ENCODE results near the gene ADAMTSL1.

GRCh38 chr9:18796696-18797270, 322.8 kb downstream of the ADAMTSL1 start:
- TF ChIP-seq, protein P1, sequence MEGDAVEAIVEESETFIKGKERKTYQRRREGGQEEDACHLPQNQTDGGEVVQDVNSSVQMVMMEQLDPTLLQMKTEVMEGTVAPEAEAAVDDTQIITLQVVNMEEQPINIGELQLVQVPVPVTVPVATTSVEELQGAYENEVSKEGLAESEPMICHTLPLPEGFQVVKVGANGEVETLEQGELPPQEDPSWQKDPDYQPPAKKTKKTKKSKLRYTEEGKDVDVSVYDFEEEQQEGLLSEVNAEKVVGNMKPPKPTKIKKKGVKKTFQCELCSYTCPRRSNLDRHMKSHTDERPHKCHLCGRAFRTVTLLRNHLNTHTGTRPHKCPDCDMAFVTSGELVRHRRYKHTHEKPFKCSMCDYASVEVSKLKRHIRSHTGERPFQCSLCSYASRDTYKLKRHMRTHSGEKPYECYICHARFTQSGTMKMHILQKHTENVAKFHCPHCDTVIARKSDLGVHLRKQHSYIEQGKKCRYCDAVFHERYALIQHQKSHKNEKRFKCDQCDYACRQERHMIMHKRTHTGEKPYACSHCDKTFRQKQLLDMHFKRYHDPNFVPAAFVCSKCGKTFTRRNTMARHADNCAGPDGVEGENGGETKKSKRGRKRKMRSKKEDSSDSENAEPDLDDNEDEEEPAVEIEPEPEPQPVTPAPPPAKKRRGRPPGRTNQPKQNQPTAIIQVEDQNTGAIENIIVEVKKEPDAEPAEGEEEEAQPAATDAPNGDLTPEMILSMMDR (IDR thresholded peaks at IDR 0.05): no peak
- TF ChIP-seq TEAD4 (CRISPR knock-in tag; IDR thresholded peaks at IDR 0.05) (no peak), ZNF263 (CRISPR knock-in tag; IDR thresholded peaks at IDR 0.05; ENCODE audit: low read depth) (no peak), NFE2L1 (CRISPR knock-in tag; IDR thresholded peaks at IDR 0.05) (no peak), IRF2 (CRISPR knock-in tag; IDR thresholded peaks at IDR 0.05; ENCODE audit: borderline replicate concordance, low read depth) (no peak)
- TF ChIP-seq, protein P2, sequence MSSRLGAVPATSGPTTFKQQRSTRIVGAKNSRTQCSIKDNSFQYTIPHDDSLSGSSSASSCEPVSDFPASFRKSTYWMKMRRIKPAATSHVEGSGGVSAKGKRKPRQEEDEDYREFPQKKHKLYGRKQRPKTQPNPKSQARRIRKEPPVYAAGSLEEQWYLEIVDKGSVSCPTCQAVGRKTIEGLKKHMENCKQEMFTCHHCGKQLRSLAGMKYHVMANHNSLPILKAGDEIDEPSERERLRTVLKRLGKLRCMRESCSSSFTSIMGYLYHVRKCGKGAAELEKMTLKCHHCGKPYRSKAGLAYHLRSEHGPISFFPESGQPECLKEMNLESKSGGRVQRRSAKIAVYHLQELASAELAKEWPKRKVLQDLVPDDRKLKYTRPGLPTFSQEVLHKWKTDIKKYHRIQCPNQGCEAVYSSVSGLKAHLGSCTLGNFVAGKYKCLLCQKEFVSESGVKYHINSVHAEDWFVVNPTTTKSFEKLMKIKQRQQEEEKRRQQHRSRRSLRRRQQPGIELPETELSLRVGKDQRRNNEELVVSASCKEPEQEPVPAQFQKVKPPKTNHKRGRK (CRISPR knock-in tag; IDR thresholded peaks at IDR 0.05; ENCODE audit: borderline replicate concordance): no peak
- TF ChIP-seq, protein P3, sequence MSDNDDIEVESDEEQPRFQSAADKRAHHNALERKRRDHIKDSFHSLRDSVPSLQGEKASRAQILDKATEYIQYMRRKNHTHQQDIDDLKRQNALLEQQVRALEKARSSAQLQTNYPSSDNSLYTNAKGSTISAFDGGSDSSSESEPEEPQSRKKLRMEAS (CRISPR knock-in tag; IDR thresholded peaks at IDR 0.05): no peak
- TF ChIP-seq, protein P4, sequence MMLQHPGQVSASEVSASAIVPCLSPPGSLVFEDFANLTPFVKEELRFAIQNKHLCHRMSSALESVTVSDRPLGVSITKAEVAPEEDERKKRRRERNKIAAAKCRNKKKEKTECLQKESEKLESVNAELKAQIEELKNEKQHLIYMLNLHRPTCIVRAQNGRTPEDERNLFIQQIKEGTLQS (CRISPR knock-in tag; conservative IDR thresholded peaks at IDR 0.05): no peak
